Transverse colon (tissue), 4 donors: ENCODE data around the gene NRP1. TPM values are rescaled to one million over a fixed set of nuclear protein-coding genes. Genes with fewer than 3 reads are reported as not detected.

Source experiments
- DNase-seq: peaks from one replicate; pipeline ENCODE4 v3.0.0-alpha.2; 2019
- H3K27ac ChIP-seq, 4 donors: fragments of 200-600 bp; sonication (generic); 2 replicates each; pipeline ENCODE4 v1.5.1; 2016 to 2018; ENCODE audit warnings: inconsistent platforms in 4 of 4
- H3K27me3 ChIP-seq: fragments of 200-600 bp; sonication (generic); 2 replicates; pipeline ENCODE4 v1.5.1; 2017; ENCODE audit warnings: inconsistent platforms
- H3K36me3 ChIP-seq, 4 donors: fragments of 200-600 bp; sonication (generic); 2 replicates each; pipeline ENCODE4 v1.5.1; 2017 to 2019; ENCODE audit warnings: inconsistent platforms in 4 of 4
- H3K4me1 ChIP-seq, 4 donors: fragments of 200-600 bp; sonication (generic); 2 replicates each; pipeline ENCODE4 v1.5.1; 2017 to 2020; ENCODE audit warnings: inconsistent platforms in 4 of 4
- H3K4me3 ChIP-seq, 4 donors: fragments of 200-600 bp; sonication (generic); 1 replicate in 1 of 4; 2 replicates in 3 of 4; pipeline versions ENCODE4 v1.5.1 to v1.6.1; 2017 to 2019; ENCODE audit warnings: inconsistent platforms in 4 of 4
- H3K9me3 ChIP-seq, 2 donors: fragments of 200-600 bp; sonication (generic); 2 replicates each; pipeline ENCODE4 v1.5.1; 2017 to 2019; ENCODE audit warnings: inconsistent platforms in 2 of 2
- EP300 ChIP-seq: sonication (generic); formaldehyde crosslinking; IDR thresholded peaks from one replicate; pipeline ENCODE4 v1.6.1; 2017; ENCODE audit warnings: antibody characterized with exemption, low read depth
- POLR2A ChIP-seq: fragments of 450-650 bp; IDR thresholded peaks from one replicate; pipeline ENCODE4 v1.6.1; 2016; ENCODE audit warnings: antibody characterized with exemption, mild to moderate bottlenecking, moderate library complexity
- POLR2AphosphoS5 ChIP-seq, 3 donors: sonication (generic); formaldehyde crosslinking; IDR thresholded peaks; one replicate each; pipeline ENCODE4 v1.6.1; 2016; ENCODE audit warnings: antibody characterized with exemption in 3 of 3
- WGBS, 2 donors: methylation state at CpG; one replicate each; pipeline ENCODE4 v1.1.5; 2018; ENCODE audit warnings: low coverage in 1 of 2; 5-methylcytosine and 5-hydroxymethylcytosine counted together
- in situ Hi-C, 4 donors: fragments of 200-750 bp; cut with MboI; loops; one replicate each; pipeline versions ENCODE4 v1.15.0 to v1.15.1; 2017; ENCODE audit warnings: low sequenced_read_pairs in 3 of 4, low pct_ligation_motif_present in 1 of 4, low pct_unique_long_range_greater_than_20kb in 1 of 4
- intact Hi-C: fragments of 100-400 bp; cut with DNase I; formaldehyde crosslinking; loops from one replicate; pipeline ENCODE4 v1.15.1; 2023; ENCODE audit warnings: low total_unique reads
- total RNA-seq, 4 donors: library from RNA; depleted of rRNA; stranded (reverse); fragments of >200 nt; gene quantifications; one replicate each; pipeline ENCODE4 v1.1.0, GENCODE V29; 2016
- TF ChIP-seq, protein P1 (sequence below), 5 experiments: fragments of 200-600 bp in 3 of 5; fragments of 450-650 bp in 2 of 5; sonication (generic) in 3 of 5; IDR thresholded peaks; 1 replicate in 2 of 5; 2 replicates in 3 of 5; pipeline ENCODE4 v1.5.1; 2016 to 2017; ENCODE audit warnings: antibody characterized with exemption in 5 of 5, inconsistent platforms in 3 of 5, mild to moderate bottlenecking in 2 of 5, moderate library complexity in 1 of 5

The NRP1 gene
- total RNA-seq, 4 donors from 2014 or later, result 14.1 to 35.5 (median 19.5) TPM

DNA sequence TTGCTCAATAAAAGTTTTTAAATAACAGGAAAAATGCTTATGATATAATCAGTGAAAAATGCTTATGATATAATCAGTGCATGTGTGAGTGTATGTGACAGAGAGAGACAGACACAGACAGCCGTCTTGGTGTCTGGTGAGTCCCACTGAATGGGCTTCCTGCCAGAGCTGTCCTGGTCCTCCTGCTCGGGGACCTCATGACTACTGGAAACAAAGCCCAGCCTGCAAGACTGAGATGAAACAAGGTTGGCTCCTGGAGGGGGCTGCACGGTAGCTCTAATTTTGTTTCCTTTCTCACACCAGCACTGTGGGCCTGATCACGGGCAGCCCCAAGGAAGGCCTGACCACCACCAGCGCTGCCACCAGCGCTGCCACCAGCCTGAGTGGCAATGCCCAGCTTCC is 57.3 kb downstream of the NRP1 start:
- Histone ChIP-seq H3K4me1 (peaks cover 0 to 24% (median 10%) of the 10 kb centered on the region in 4 donors), H3K9me3 (no peaks in the 10 kb centered on the region), H3K4me3 (no peak overlapping the region), H3K36me3 (no peaks in the 10 kb centered on the region), H3K27me3 (no peaks in the 10 kb centered on the region), H3K27ac (peak overlapping the region in 2 of 4 donors; percentile 6 to 42)
- TF ChIP-seq EP300 (no peak), POLR2A (no peak), POLR2AphosphoS5 (IDR thresholded peaks at IDR 0.05) (no peak)
- TF ChIP-seq, protein P1, sequence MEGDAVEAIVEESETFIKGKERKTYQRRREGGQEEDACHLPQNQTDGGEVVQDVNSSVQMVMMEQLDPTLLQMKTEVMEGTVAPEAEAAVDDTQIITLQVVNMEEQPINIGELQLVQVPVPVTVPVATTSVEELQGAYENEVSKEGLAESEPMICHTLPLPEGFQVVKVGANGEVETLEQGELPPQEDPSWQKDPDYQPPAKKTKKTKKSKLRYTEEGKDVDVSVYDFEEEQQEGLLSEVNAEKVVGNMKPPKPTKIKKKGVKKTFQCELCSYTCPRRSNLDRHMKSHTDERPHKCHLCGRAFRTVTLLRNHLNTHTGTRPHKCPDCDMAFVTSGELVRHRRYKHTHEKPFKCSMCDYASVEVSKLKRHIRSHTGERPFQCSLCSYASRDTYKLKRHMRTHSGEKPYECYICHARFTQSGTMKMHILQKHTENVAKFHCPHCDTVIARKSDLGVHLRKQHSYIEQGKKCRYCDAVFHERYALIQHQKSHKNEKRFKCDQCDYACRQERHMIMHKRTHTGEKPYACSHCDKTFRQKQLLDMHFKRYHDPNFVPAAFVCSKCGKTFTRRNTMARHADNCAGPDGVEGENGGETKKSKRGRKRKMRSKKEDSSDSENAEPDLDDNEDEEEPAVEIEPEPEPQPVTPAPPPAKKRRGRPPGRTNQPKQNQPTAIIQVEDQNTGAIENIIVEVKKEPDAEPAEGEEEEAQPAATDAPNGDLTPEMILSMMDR (IDR thresholded peaks at IDR 0.05), result no peak
- in situ Hi-C loops, result no loop called here
- no peak for DNase-seq
- 38 to 71% methylated on average over 1 to 6 of the region's 6 CpGs for WGBS, 2 donors
- intact Hi-C loops, result no loop called here

DNA sequence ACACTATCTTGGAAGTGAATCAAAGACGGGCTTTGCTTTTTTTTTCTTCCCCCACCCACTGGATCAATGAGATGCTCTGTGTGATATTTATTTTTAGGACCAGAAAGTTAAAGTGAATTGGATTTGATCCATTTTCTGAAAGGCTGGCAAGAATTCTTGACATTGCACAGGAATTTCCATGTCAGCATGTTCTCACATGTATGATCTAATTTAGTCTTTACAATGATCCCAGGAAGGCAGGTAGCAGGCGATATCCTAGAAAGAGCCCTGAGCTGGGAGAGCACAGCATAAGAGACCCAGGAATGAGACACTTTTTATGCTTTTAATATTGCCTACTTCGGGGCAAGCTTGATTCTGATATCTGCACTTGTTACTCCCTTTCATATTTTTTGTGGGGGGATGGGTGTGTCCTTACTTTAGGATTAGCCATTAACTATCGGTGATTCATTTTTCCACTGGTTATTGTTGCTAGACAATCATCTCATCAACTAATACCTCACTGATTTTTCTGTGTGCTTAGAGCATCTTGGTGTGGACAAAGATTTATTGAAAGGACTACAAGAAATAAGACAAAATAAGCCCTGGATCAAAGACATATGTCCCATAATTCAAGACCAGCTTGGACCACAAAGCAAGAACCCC is 58.1 kb downstream of the NRP1 start:
- DNase-seq, result no peak
- Histone ChIP-seq H3K27ac (peak overlapping the region in 2 of 4 donors; percentile 13 to 42), H3K27me3 (no peaks in the 10 kb centered on the region), H3K9me3 (no peaks in the 10 kb centered on the region), H3K4me3 (no peak overlapping the region), H3K36me3 (no peaks in the 10 kb centered on the region), H3K4me1 (peaks cover 0 to 25% (median 10%) of the 10 kb centered on the region in 4 donors)
- 72 to 73% methylated on average over 4 of the region's 4 CpGs for WGBS, 2 donors
- in situ Hi-C loops (no loop called here), intact Hi-C loops (no loop called here)
- TF ChIP-seq, protein P1 (IDR thresholded peaks at IDR 0.05), result no peak
- TF ChIP-seq EP300 (no peak), POLR2AphosphoS5 (IDR thresholded peaks at IDR 0.05) (no peak), POLR2A (no peak)

DNA sequence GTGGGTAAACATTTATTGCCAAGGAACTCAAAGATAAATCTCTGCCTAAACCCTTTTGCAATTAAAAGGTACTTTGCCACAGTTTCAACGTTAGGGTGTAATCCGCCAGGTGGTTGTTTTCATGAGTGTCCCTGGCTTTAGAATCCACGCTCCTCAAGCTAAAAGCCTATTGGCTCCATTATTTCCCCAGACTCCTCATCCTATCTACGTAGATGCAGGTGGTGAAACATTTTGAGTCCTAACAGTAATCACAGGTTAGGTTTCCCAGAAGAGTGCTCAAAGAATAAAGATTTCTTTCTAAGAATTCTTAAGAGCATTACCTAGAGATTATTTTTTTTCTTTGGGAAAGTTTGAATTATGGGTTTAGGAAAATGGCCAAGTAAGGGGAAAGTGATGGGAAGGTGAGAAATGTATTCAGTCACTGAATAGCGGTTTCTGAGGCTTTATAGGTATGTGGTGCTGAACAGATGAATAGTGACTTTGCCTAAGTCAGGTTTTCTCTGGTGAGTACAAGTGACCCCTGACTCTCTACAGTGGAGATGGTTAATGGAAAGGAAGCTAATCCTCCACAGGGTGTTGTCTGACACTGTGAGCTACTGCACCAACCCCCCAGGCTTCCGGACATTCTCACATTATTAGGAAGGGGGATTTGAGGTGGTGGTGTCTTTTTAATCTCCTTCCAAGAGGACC is 60.2 kb downstream of the NRP1 start:
- Histone ChIP-seq H3K9me3 (no peaks in the 10 kb centered on the region), H3K27ac (peak overlapping the region; percentile 59 to 71 (median 66)), H3K4me1 (peaks cover 0 to 25% (median 10%) of the 10 kb centered on the region in 4 donors), H3K4me3 (no peak overlapping the region), H3K36me3 (no peaks in the 10 kb centered on the region), H3K27me3 (no peaks in the 10 kb centered on the region)
- WGBS, 2 donors, result 71 to 72% methylated on average over 6 of the region's 6 CpGs
- DNase-seq, result no peak
- no peak for TF ChIP-seq POLR2A
- TF ChIP-seq POLR2AphosphoS5 (IDR thresholded peaks at IDR 0.05), result no peak
- TF ChIP-seq EP300, result no peak
- intact Hi-C loops (no loop called here), in situ Hi-C loops (no loop called here)

DNA sequence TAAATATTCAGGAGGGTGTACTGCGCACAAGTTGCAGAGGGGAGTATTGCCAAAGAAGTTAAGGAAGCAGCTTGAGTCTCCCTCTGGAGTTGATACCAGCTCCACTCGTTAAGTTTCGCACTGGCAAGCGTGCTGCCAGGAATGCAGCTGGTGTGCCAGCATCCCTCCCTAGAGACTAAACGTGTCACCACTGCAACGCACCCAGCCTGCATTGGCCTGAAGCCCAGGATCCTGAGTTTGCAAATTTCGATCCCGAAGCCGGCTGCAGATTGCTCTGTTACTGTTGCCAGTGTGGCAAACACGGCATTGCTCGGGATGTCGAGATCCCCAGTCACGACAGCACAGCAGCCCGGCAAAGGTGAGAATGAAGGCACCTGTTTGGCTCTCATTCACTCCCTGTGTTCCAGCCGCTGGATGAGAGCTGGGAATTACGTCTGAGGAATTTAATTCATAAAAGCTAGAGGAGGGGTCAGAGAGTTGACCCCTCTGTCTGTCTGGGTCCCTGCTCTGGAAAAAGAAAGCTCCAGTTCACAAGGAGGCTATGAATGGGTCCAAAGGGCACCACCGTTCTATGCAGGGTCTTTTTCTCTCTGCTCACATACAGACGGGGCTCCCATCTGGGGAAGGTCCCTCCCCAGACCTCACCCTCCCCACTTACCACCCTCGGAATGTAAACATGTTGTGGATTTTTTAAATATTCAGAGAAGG is 61.0 kb downstream of the NRP1 start:
- no peaks in the 10 kb centered on the region for H3K36me3 ChIP-seq
- in situ Hi-C loops (no loop called here), intact Hi-C loops (no loop called here)
- 14% methylated on average over 19 of the region's 19 CpGs; no CpG with 5 or more reads in 1 of the 2 donors for WGBS, 2 donors
- no peaks in the 10 kb centered on the region for H3K9me3 ChIP-seq
- peak; percentile 78 for DNase-seq
- no peaks in the 10 kb centered on the region for H3K27me3 ChIP-seq
- H3K4me1 ChIP-seq, result peaks cover 0 to 25% (median 10%) of the 10 kb centered on the region in 4 donors
- peak overlapping the region in 2 of 4 donors; percentile 16 to 28 for H3K4me3 ChIP-seq
- TF ChIP-seq, protein P1 (IDR thresholded peaks at IDR 0.05), result no peak
- TF ChIP-seq POLR2AphosphoS5 (IDR thresholded peaks at IDR 0.05) (peak; percentile 56 to 76 (median 73)), EP300 (no peak)
- H3K27ac ChIP-seq, result peak overlapping the region; percentile 59 to 71 (median 66)
